OCI-LY7 (cell line): ENCODE data around the gene TXNDC11. TPM values are rescaled to one million over a fixed set of nuclear protein-coding genes. Genes with fewer than 3 reads are reported as not detected.

ENCODE experiments used
- BruUV-seq: library from RNA; stranded (reverse); fragments of 400-500 nt; replicated peaks from 2 replicates; lab custom pipeline; 2021; lab: Mats Ljungman, UMichigan
- CTCF ChIA-PET: fragments of 300-600 bp; sonication (Branson Sonifier 250); formaldehyde crosslinking; loops from one replicate; lab custom pipeline; 2022; ENCODE audit warnings: antibody characterized with exemption; ENCODE audit not compliant: unreplicated experiment; lab: Charles Lee
- POLR2A ChIA-PET: fragments of 300-600 bp; sonication (Branson Sonifier 250); formaldehyde crosslinking; loops from one replicate; lab custom pipeline; 2022; ENCODE audit warnings: antibody characterized with exemption; lab: Charles Lee
- DNase-seq: peaks from one replicate; pipeline ENCODE4 v3.0.0-alpha.2; 2015; ENCODE audit warnings: low spot score
- H2AFZ ChIP-seq: fragments of 200-600 bp; sonication (generic), shearing (Covaris generic); 2 replicates; pipeline ENCODE4 v1.6.1; 2014; ENCODE audit warnings: mild to moderate bottlenecking, antibody characterized with exemption, low read length, moderate library complexity
- H3K27ac ChIP-seq: fragments of 200-600 bp; sonication (generic); 2 replicates; pipeline ENCODE4 v1.5.1; 2014; ENCODE audit warnings: mixed run types, low read depth, mild to moderate bottlenecking, moderate library complexity, low read length, inconsistent platforms; ENCODE audit not compliant: poor library complexity, severe bottlenecking
- H3K36me3 ChIP-seq: fragments of 200-600 bp; sonication (generic); 2 replicates; pipeline ENCODE4 v1.6.1; 2014; ENCODE audit warnings: mild to moderate bottlenecking, antibody characterized with exemption, low read length, moderate library complexity, mixed read lengths; ENCODE audit not compliant: insufficient read depth
- H3K4me1 ChIP-seq: fragments of 200-600 bp; sonication (generic); 2 replicates; pipeline ENCODE4 v1.5.1; 2014; ENCODE audit warnings: mild to moderate bottlenecking, low read length; ENCODE audit not compliant: insufficient read depth, poor library complexity, severe bottlenecking
- H3K4me2 ChIP-seq: fragments of 200-600 bp; sonication (generic); 2 replicates; pipeline ENCODE4 v1.6.1; 2014; ENCODE audit warnings: mild to moderate bottlenecking, low read length
- H3K4me3 ChIP-seq: fragments of 200-600 bp; sonication (generic); 2 replicates; pipeline ENCODE4 v1.5.1; 2014; ENCODE audit warnings: mild to moderate bottlenecking, low read depth, low read length; ENCODE audit not compliant: poor library complexity, severe bottlenecking
- H3K79me2 ChIP-seq: fragments of 200-600 bp; sonication (generic); 2 replicates; pipeline ENCODE4 v1.6.1; 2016; ENCODE audit warnings: low read depth, mild to moderate bottlenecking, low read length, moderate library complexity, mixed read lengths; ENCODE audit not compliant: insufficient read depth
- H3K9me2 ChIP-seq: fragments of 200-600 bp; sonication (generic); 2 replicates; pipeline ENCODE4 v1.6.1; 2016; ENCODE audit warnings: mild to moderate bottlenecking, low read length, mixed read lengths; ENCODE audit not compliant: insufficient read depth
- H3K9me3 ChIP-seq: fragments of 200-600 bp; sonication (generic); 2 replicates; pipeline ENCODE4 v1.6.1; 2014; ENCODE audit warnings: mild to moderate bottlenecking, mixed run types, low read length, mixed read lengths
- H4K20me1 ChIP-seq: fragments of 200-600 bp; sonication (generic); 2 replicates; pipeline ENCODE4 v1.6.1; 2014; ENCODE audit warnings: mild to moderate bottlenecking, antibody characterized with exemption, low read length, moderate library complexity, mixed read lengths; ENCODE audit not compliant: insufficient read depth
- EZH2phosphoT487 ChIP-seq: fragments of 200-600 bp; sonication (generic); IDR thresholded peaks from 2 replicates; pipeline ENCODE4 v1.6.1; 2018; ENCODE audit warnings: low read depth, borderline replicate concordance, mild to moderate bottlenecking, mixed run types, antibody characterized with exemption, low read length, moderate library complexity, mixed read lengths
- intact Hi-C: fragments of 100-400 bp; cut with micrococcal nuclease; formaldehyde crosslinking; loops from one replicate; pipeline ENCODE4 v1.10.0; 2022; ENCODE audit not compliant: unreplicated experiment
- total RNA-seq, 2 experiments: library from RNA; depleted of rRNA in 1 of 2; stranded (reverse); fragments of >200 nt in 1 of 2; shearing (Covaris generic) in 1 of 2; gene quantifications; 2 replicates each; pipeline ENCODE4 v1.2.3, GENCODE V29; 2014 to 2022
- TF ChIP-seq, protein P1 (sequence below): fragments of 200-600 bp; sonication (generic); conservative IDR thresholded peaks from 2 replicates; pipeline ENCODE4 v1.5.1; 2014; ENCODE audit warnings: mild to moderate bottlenecking, antibody characterized with exemption, low read length, moderate library complexity, mixed read lengths

TXNDC11 gene
- total RNA-seq, 2 experiments from 2014 or later, result 88.6 to 96.0 TPM

DNA sequence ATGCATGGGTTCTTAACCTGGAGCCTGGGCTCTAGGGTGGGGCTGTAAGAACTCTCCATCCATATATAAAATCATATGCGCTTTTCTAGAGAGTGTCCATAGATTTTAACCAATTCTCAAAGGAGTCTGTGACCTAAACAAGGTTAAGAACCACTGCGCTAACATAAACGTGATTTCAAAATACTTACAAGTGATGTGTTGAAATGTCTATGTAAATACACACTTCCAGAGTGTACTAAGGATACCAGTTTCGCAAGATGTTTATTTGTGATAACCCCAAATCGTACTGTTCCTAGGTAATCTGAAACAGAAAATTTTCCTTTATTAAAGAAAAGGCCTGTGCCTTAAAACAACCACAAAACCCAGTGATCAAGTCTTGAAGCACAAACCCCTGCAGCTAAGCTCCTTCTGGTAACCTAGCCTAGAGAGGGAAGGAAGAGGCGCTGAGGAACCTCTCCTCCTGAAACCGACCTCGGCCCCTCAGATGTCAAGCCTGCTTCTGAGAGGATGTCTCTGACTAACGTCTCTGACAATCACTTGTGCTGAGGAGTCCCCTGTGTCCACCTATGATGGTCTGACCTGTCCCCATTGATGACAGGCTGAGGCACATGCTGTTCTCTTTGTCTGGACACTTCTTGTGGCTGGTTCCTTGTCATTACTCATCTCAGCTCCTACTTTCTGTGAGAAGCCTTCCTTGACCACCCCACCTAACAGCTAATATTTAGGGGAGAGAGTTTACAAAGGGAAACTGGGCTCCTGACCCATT is 42.2 kb downstream of the TXNDC11 start:
- no TSS peak for BruUV-seq
- Histone ChIP-seq H3K9me2 (no peaks in the 10 kb centered on the region), H3K4me1 (peaks cover 5% of the 10 kb centered on the region), H3K27ac (no peak overlapping the region), H3K9me3 (no peaks in the 10 kb centered on the region), H4K20me1 (no peaks in the 10 kb centered on the region), H3K36me3 (peaks cover 97% of the 10 kb centered on the region), H2AFZ (no peak overlapping the region), H3K79me2 (no peaks in the 10 kb centered on the region), H3K4me2 (no peak overlapping the region), H3K4me3 (no peak overlapping the region)
- intact Hi-C loops, result no loop called here
- ChIA-PET CTCF (no interaction called here), POLR2A (interaction anchor here (1.1 kb wide), 1 partner anchor 97 kb away, joined by 3 read pairs; the partner anchor contains the start of gene ZC3H7A)
- TF ChIP-seq, protein P1, sequence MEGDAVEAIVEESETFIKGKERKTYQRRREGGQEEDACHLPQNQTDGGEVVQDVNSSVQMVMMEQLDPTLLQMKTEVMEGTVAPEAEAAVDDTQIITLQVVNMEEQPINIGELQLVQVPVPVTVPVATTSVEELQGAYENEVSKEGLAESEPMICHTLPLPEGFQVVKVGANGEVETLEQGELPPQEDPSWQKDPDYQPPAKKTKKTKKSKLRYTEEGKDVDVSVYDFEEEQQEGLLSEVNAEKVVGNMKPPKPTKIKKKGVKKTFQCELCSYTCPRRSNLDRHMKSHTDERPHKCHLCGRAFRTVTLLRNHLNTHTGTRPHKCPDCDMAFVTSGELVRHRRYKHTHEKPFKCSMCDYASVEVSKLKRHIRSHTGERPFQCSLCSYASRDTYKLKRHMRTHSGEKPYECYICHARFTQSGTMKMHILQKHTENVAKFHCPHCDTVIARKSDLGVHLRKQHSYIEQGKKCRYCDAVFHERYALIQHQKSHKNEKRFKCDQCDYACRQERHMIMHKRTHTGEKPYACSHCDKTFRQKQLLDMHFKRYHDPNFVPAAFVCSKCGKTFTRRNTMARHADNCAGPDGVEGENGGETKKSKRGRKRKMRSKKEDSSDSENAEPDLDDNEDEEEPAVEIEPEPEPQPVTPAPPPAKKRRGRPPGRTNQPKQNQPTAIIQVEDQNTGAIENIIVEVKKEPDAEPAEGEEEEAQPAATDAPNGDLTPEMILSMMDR, result no peak
- TF ChIP-seq EZH2phosphoT487, result no peak
- DNase-seq, result no peak

DNA sequence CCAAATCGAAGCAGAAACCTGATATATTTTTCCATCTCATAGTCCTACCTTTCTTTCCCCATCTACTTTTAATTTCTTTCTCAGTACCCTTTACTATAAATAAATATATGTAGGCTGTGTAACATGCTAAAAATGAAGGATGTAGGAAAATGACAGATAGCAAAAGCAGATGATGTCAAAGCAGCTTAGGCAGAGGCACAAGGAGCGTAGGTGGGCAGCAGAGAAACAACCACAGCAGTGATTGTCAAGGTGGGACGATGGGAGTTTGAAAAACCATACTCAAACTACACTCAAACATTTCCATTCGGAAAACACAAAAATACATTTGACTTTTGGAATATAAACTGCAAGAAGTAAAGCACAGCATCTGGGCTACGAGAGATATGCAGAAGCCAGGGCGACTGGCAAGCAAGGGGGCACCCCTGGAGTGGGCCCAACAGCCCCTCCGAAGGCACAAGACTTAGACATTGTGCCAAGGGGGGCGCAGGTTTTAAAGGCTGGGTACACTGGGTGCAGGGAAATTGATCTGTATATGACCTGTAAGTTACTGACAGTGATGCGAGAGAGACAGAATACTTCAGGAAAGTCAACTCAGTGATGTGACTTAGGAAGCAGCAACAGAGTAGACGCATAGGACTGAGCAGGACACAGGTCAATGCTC is 43.3 kb downstream of the TXNDC11 start:
- Histone ChIP-seq H3K4me3 (no peak overlapping the region), H3K4me1 (peaks cover 8% of the 10 kb centered on the region), H3K36me3 (peaks cover 97% of the 10 kb centered on the region), H3K9me2 (no peaks in the 10 kb centered on the region), H2AFZ (no peak overlapping the region), H3K79me2 (no peaks in the 10 kb centered on the region), H3K9me3 (no peaks in the 10 kb centered on the region), H3K4me2 (no peak overlapping the region), H3K27ac (no peak overlapping the region), H4K20me1 (no peaks in the 10 kb centered on the region)
- BruUV-seq, result no TSS peak
- CTCF ChIA-PET, result no interaction called here
- TF ChIP-seq, protein P1, result no peak
- TF ChIP-seq EZH2phosphoT487, result no peak
- intact Hi-C loops, result no loop called here
- DNase-seq, result no peak
- POLR2A ChIA-PET, result interaction anchor here (1.1 kb wide), 1 partner anchor 98 kb away, joined by 3 read pairs; the partner anchor contains the start of gene ZC3H7A
